Activated CD4-positive, alpha-beta T cell treated with anti-CD3 and anti-CD28 coated beads, Interleukin-2, Interleukin-4, amounts not matched to agents 100 ng/mL and 50 ng/mL, durations not matched to agents 16 hours and 8 hours (primary cell): ENCODE measurements around the gene RPTOR.
"Not testable (repeated sequence)": the region's sequence is repeated elsewhere in the genome, so short reads cannot be mapped to it uniquely, and the experiment has no call there.

ENCODE experiments used
- DNase-seq: peaks from one replicate; pipeline ENCODE4 v3.0.0-alpha.2; 2020; ENCODE audit warnings: low spot score

The RPTOR gene

GRCh38 chr17:80516171-80516932, 28.3 kb upstream of the RPTOR start:
- no peak for DNase-seq

DNA sequence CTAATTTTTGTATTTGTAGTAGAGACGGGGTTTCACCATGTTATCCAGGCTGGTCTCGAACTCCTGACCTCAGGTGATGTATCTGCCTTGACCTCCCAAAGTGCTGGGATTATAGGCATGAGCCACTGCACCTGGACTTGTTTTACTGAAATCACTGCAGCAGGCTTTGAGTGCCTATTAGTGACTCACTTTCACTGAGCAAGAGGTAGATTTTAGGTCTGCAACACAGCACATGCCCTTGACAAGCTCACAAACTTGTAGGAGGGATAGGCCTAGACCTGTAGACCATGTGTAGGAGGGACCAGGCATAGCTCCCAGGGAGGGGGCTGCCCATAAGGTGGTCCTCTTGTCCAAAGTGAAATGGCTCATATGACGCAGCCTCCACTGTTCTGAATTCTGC, 27.0 kb upstream of the RPTOR start:
- DNase-seq: no peak

- no peak for DNase-seq
Measured at GRCh38 chr17:80518392-80518791, 26.2 kb upstream of the RPTOR start.

GRCh38 chr17:80519091-80519781, 25.4 kb upstream of the RPTOR start:
- DNase-seq: no peak

GRCh38 chr17:80520810-80521455, 23.7 kb upstream of the RPTOR start:
- DNase-seq: no peak

DNA sequence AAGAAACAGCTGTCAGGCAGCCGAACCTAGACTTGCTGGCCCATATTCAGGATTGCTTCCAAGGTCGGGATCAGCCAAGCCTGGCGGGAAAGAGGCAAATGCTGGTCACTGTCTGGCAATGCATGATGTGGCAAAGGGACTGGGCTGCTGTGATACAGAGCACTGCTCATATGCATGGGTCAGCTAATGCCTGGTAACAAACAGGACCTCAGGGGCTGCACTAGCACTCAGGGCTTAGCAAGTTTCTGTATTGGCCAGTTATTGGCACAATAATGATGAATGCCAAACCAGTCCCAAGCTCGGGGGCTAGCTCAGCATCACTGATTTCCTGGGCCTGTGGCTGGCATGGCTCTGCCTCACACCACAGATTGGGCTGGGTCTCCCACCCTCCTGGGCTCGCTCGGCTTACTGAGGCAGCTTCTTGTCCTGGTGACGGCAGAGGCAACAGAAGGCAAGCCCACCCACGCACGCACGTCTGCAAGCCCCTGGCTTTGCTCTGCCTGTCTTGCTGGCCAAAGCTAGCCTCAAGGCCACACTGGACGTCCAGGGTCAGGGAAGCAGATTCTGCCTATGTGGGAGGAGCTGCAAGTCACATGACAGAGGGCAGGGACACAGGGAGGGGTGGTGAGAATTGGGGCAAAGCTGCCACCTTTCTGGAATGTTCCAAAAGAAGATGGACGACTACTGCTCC, 21.4 kb upstream of the RPTOR start:
- DNase-seq: no peak

DNA sequence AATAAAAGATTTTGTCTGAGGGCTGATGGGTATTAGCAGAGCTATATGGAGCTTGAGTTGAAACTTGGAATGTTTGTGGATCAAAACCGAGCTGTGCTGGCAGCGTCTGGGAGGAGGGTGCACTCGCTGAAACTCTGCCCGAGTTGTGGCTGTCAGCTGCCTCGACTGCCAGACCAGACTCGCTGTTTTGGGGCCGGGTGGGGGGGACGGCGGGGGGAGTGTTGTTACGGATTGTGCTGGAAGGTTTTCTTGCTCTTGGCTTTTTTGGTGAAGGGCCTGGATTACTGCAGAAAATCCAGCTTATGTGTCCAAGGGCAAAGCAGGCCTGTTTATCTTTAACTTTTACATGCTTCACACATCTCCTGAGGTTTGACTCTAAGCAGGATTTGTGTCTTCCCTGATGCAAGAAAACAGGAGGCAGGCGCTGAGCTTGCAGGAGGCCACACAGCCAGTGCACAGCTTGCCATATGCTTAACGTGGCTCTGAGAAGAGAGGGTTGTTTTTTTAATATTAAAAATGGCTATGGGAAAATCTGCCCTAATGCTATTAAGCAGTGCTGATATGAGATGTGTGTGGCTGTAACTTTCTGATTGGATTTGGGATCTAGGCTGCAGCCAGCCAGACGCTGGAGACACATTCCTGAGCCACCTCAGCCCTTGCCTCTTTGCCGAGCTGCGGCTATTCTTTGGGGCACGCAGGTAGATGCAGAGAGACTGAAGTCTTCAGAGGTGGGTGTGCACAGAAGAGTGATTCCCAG, 20.5 kb upstream of the RPTOR start:
- DNase-seq: no peak

GRCh38 chr17:80526116-80526910, 18.3 kb upstream of the RPTOR start:
- no peak for DNase-seq

DNA sequence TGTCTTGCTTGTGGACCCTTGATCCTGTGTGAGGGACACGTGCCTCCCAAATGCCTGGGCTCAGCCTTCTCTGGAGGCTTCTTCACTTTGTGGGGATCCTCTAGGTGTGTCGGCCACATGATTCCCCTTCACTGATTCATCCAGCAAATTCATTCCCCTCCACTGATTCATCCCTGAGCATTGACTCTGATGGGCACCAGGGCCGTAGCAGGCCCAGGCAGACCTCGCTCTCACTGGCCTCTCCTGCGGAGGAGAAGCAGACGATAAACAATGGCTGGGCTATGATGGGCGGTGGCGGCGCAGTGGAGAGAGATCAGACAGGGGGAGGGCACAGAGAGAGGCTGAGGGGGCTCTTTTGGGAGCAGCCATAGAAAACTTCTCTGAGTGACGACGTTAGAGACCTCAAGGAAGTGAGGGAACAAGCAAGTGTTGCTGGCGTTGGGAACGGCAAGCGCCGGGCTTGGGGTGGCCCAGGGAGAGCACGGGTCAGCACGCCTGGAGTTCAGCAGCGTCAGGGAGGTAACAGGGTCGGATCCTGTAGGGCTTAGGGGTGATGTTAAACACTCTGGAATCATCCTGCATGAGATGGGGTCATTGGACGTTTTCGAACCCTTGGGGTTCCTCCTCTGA, 17.5 kb upstream of the RPTOR start:
- DNase-seq: no peak

GRCh38 chr17:80528536-80528935, 16.1 kb upstream of the RPTOR start:
- DNase-seq: no peak

GRCh38 chr17:80529104-80529903, 15.3 kb upstream of the RPTOR start:
- no peak for DNase-seq

DNA sequence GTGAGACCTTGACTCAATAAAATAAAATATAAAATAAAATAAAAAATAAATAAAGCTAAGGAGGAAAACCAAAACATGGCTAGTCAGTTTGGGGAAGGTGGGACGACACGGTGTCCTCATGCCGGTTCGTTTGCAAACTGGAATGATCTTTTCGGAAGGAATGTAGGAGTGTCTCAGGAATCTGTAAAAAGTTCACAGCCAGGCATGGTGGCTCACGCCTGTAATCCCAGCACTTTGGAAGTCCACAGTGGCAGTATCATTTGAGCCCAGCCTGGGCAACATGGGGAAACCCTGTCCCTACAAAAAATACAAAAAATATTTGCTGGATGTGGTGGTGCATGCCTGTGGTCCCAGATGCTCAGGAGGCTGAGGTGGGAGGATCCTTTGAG, 14.7 kb upstream of the RPTOR start:
- DNase-seq: no peak

DNA sequence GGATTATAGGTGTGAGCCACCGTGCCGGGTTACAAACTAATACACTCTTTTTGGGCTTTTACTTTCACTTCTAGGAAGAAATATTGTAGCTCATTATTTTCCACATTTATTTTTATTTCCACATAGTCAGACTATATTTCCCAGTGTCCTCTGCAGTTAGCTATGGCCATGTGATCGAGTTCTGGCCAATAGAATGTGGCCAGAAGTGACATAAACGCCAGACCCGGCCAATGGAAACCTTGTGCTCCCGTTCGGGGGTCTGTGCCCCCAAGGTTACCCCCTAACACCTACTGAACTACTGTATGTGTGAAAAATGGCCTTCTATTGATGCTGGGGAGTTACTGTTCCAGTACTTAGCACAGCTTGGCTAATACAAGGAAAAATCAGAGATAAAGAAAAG, 13.2 kb upstream of the RPTOR start:
- DNase-seq: no peak

- not testable (repeated sequence) for DNase-seq
Measured at GRCh38 chr17:80537386-80537785, 7.3 kb upstream of the RPTOR start.

DNA sequence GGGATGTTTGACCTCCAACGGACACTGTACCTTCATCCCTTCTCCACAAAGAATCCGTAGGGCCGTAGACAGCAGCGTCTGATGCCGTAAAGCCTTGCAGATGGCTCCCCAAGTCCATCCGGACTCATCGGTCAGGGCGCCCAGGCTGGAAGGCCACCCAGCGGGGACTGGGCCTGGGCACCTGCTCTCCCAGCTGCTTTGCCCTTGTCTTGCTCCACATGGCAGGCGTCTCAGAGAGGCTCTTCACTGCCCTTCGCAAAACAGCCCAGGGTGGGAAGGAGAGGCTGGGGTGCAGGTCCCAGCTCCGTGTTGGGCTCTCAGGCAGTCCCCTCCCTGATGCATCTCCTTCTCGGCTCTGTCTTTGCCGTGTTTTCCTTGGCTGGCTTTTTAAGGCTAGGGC, 6.2 kb upstream of the RPTOR start:
- no peak for DNase-seq

- DNase-seq: no peak
Measured at GRCh38 chr17:80539022-80539641, 5.5 kb upstream of the RPTOR start.

GRCh38 chr17:80545499-80545826, 825 bp downstream of the RPTOR start:
- DNase-seq: peak; percentile 7

GRCh38 chr17:80546267-80546666, 1.6 kb downstream of the RPTOR start:
- DNase-seq: no peak

DNA sequence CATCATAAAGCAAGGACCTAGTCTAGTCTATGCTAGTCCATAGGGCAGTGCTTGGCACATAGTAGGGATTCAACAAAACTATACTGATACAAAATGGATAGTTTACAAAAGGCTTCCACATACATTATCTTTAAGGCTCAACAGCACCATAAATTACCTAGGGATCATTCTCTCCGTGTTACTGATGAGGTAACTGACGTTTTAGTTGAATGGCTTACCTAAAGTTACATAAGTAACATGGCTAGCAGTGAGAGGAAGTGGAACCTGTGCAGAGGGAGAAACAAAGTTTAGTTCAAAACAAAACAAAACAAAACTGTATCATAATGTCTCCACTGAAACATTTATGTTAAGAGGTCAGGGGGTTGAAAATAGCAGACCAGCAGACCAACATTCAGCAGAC, 7.9 kb downstream of the RPTOR start:
- no peak for DNase-seq
